ENCODE results near the gene PALM.

The PALM gene

DNA sequence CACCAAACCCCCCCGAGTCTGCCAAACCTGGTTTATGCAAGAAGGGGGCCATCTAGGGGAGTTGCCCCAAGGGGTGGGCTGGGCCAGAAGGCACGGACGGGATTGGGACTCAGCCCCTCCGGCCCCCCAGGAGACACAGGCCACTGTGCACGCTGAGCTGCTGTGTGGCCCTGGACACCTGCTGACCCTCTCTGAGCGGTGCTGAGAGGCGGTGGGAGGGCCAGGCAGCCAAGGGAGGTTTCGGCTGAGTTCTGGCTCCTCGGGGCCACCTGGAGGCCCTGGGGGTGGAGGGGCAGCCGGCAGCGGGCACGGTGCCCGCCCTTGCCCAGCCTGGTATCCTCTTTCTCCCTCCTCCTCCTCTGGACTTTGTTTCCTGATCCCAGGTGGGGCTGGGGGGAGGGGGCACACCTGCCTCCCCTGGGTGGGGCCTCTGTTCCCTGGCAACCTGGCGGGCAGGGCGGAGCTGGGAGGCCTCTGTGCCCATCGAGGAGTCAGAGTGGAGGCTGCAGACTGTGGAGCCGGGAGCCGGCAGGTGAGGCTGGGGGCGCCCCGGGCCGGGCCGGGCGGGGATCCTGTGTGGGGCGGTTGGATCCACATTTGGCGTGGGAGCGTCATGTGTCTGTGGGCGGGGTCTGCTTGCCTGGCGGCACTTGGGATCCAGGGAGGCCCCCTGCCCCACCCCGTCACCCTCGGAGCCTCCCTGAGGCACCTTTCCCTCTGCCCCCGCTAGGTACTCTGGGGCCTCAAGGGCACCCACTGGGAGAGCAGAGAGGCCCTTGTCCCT is 42.1 kb downstream of the PALM start, which contains the start of gene MISP:
MISP (plus strand) TSS at position 473 of the 784 bp plus-strand sequence. CDS start 5,835 bp downstream, outside the sequence.
- DNase-seq (ENCODE audit: low read depth in 2 of 3, low spot score in 1 of 3), result no peak

GRCh38 chr19:751501-752341 is 43.0 kb downstream of the PALM start:
- no peak for DNase-seq (ENCODE audit: low read depth in 2 of 3, low spot score in 1 of 3)

GRCh38 chr19:752652-753517 is 44.1 kb downstream of the PALM start:
- DNase-seq (ENCODE audit: low read depth in 2 of 3, low spot score in 1 of 3), result no peak

GRCh38 chr19:754530-754929 is 45.8 kb downstream of the PALM start:
- no peak for DNase-seq (ENCODE audit: low read depth in 2 of 3, low spot score in 1 of 3)

DNA sequence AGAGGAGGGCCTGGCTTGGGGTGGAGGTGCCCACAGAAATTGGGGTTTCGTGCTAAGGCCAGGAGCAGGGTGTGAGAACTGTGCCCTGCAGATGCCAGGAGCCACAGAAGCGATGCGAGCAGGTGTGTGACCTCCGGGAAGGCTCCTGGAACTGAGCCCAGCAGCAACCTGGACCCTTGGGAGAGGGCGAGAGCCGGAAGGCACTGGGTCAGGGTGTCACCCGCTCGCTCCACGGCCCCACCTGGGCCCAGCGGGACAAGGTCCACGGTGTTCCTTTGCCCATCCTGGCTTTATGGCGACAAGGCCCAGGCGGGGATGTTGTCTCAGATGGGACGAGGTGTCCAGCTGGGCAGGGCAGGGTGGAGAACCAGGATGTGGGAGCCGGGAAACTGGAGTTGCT is 46.3 kb downstream of the PALM start:
- DNase-seq (ENCODE audit: low read depth in 2 of 3, low spot score in 1 of 3), result no peak

DNA sequence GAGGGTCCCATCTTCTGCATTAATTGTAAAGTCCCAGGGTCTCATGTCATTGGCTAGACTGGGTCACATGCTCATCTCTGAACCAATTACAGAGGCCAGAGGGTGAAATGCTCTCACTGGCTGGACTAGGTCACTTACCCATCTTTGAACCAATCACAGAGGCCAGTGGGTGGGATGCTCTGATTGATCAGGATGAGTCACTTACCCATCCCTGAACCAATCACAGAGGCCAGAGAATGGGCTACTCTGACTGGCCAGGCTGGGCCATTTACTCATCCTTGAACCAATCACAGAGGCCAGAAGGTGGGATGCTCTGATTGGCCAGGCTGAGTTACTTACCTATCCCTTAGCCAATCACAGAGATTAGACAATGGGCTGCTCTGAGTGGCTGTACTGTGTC is 47.5 kb downstream of the PALM start:
- DNase-seq (ENCODE audit: low read depth in 2 of 3, low spot score in 1 of 3), result peak in 2 of 3 donors; percentile 24 to 49

GRCh38 chr19:756821-757688 is 48.3 kb downstream of the PALM start:
- no peak for DNase-seq (ENCODE audit: low read depth in 2 of 3, low spot score in 1 of 3)

DNA sequence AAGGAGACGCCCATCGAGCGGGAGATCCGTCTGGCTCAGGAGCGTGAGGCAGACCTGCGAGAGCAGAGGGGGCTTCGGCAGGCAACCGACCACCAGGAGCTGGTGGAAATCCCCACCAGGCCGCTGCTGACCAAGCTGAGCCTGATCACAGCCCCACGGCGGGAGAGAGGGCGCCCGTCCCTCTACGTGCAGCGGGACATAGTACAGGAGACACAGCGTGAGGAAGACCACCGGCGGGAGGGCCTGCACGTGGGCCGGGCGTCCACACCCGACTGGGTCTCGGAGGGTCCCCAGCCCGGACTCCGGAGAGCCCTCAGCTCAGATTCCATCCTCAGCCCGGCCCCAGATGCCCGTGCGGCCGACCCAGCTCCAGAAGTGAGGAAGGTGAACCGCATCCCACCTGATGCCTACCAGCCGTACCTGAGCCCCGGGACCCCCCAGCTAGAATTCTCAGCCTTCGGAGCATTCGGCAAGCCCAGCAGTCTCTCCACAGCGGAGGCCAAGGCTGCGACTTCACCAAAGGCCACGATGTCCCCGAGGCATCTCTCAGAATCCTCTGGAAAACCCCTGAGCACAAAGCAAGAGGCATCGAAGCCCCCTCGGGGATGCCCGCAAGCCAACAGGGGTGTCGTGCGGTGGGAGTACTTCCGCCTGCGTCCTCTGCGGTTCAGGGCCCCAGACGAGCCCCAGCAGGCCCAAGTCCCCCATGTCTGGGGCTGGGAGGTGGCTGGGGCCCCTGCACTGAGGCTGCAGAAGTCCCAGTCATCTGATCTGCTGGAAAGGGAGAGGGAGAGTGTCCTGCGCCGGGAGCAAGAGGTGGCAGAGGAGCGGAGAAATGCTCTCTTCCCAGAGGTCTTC is 49.3 kb downstream of the PALM start:
- no peak for DNase-seq (ENCODE audit: low read depth in 2 of 3, low spot score in 1 of 3)

- DNase-seq (ENCODE audit: low read depth in 2 of 3, low spot score in 1 of 3), result no peak
These were observed 54.4 kb downstream of the PALM start for GRCh38 chr19:763181-763580.

DNA sequence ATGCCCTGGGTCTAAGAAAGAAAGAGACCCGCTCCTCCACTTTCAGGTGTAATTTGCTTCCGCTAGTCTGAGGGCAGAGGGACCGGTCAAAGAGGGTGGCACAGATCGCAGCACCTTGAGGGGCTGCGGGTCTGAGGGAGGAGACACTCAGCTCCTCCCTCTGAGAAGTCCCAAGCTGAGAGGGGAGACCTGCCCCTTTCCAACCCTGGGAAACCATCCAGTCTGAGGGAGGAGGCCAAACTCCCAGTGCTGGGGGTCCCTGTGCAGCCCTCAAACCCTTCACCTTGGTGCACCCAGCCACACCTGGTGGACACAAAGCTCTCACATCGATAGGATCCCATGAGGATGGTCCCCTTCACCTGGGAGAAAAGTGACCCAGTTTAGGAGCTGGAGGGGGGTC is 55.1 kb downstream of the PALM start:
- no peak for DNase-seq (ENCODE audit: low read depth in 2 of 3, low spot score in 1 of 3)

DNA sequence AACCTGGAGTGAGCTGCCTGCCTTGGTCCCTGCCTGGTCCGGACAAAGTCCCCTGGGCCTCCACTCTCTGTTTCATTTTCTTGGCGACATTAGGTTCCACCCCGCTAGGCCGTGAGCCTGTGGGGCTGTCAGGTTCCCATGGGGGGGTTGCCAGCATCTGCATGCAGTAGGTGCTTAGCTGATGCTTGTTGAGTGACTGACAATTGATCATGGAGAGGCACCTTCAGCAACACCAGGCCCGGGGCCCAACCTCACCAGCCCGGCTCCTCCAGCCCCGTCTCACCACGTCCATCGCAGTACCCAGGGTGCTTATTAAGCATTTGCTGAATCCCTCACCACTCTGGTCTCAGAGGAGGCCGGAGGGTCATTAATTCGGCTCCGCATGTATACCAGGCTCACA is 55.6 kb downstream of the PALM start:
- DNase-seq (ENCODE audit: low read depth in 2 of 3, low spot score in 1 of 3), result no peak

- DNase-seq (ENCODE audit: low read depth in 2 of 3, low spot score in 1 of 3), result no peak
These were observed 56.5 kb downstream of the PALM start for GRCh38 chr19:765179-765738.

GRCh38 chr19:768424-768823 is 59.7 kb downstream of the PALM start:
- DNase-seq (ENCODE audit: low read depth in 2 of 3, low spot score in 1 of 3), result no peak

DNA sequence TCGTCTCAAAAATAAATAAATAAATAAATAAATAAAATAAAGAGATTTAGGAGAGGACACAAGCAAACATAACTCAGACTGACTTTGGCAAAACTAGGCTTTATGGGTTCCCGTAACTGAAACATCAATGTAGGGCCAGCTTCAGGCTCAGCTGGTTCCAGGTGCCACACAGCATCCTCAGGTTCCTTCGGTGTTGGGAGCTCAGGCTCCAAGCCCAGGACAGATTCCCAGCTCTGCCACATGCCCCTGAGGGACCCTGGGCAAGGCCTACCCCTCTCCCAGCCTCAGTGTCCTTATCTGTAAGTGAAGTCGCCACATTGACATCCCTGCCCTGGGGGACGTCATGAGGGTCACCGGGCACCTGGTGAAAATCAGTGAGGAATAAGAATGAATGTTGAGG is 60.9 kb downstream of the PALM start:
- DNase-seq (ENCODE audit: low read depth in 2 of 3, low spot score in 1 of 3), result no peak

- peak; percentile 12 to 29 (median 16) for DNase-seq (ENCODE audit: low read depth in 2 of 3, low spot score in 1 of 3)
These were observed 62.6 kb downstream of the PALM start for GRCh38 chr19:771332-771785.

GRCh38 chr19:772063-772462 is 63.3 kb downstream of the PALM start:
- no peak for DNase-seq (ENCODE audit: low read depth in 2 of 3, low spot score in 1 of 3)

DNA sequence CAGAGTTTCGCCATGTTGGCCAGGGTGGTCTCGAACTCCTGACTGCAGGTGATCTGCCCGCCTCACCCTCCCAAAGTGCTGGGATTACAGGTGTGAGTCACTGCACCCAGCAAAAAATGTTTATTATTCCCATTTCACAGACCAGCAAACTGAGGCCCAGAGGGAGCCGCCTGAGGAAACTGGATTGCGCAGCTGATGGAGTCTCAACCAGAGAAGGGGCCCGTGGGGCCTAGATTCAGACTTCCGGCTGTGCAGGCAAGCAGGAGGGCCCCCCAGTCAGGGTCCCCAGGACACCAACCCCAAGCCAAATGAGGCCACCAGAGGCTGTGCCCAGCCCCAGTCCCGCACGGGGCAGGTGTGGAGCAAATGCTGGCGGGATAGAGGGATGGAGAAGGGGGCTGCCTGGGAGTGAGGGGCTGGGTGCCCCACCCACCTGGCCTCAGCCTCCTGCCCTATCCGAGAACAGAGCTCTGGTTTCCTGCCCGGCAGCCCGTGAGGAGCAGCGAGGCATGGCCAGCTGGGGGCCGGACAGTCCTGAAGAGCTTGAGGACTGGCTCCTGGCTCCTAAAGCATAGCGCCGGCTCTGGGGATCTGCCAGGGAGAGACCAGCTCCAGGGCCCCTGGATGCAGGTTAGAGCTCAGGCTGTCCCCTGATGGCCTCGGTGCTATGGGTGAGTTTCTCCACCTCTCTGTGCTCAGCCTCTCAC is 64.1 kb downstream of the PALM start:
- DNase-seq (ENCODE audit: low read depth in 2 of 3, low spot score in 1 of 3), result no peak

DNA sequence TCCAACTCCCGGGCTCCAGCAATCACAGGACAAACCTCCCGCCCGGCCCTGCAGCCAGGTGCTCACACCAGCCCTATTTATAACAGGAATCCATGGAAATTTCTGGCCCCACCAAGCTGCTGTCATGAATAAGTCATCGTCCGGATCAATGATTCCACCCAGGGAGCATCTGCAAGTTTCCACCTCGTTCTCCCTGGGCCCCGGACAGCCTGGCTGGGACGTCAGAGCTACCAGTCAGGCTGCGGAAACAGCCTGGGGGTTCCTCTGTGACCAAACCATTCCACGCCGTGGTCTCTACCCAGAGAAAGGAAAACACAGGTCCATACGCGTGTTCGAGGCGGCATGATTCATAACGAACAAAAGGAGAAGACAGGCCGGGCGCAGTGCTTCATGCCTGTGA is 67.8 kb downstream of the PALM start:
- no peak for DNase-seq (ENCODE audit: low read depth in 2 of 3, low spot score in 1 of 3)

Measured in stimulated activated CD4-positive, alpha-beta T cell treated with anti-CD3 and anti-CD28 coated beads, Interleukin-12 subunit alpha, Interleukin-12 subunit beta, amount 100 ng/mL, for 48 hours (primary cell).